Naive thymus-derived CD4-positive, alpha-beta T cell (primary cell): Measurements from ENCODE around the gene BCLAF1. TPM values are rescaled to one million over a fixed set of nuclear protein-coding genes. Genes with fewer than 3 reads are reported as not detected.
A peak's percentile ranks its signal among the peaks of the same experiment; 100 is the strongest.

Source experiments
- ATAC-seq: fragments of 150-1000 bp; cut with Tn5 transposase; 2 replicates; pipeline ENCODE4 v1.10.0; 2021; ENCODE audit warnings: mild to moderate bottlenecking, moderate library complexity
- CTCF ChIA-PET: fragments of 350-600 bp; sonication (Branson Sonifier 250); formaldehyde crosslinking; loops from one replicate; lab custom pipeline; 2021; ENCODE audit warnings: antibody characterized with exemption; lab: Charles Lee
- POLR2A ChIA-PET: fragments of 350-600 bp; sonication (Branson Sonifier 250); formaldehyde crosslinking; loops from one replicate; lab custom pipeline; 2021; ENCODE audit warnings: antibody characterized with exemption, inconsistent platforms; lab: Charles Lee
- DNase-seq, 9 donors: peaks; one replicate each; pipeline versions ENCODE4 v3.0.0 to v3.0.0-alpha.2; 2020 to 2022; ENCODE audit warnings: mixed read lengths in 1 of 9
- H3K27ac ChIP-seq: one replicate; pipeline ENCODE4 v1.7.0; 2013; ENCODE audit warnings: mild to moderate bottlenecking, low read depth, low read length, moderate library complexity
- H3K27me3 ChIP-seq, 2 donors: one replicate each; pipeline ENCODE4 v1.7.0; 2013; ENCODE audit warnings: low read length in 2 of 2, mild to moderate bottlenecking in 2 of 2, moderate library complexity in 2 of 2; ENCODE audit not compliant: control insufficient read depth in 2 of 2, insufficient read depth in 2 of 2
- H3K36me3 ChIP-seq, 3 experiments: 1 replicate in 2 of 3; 2 replicates in 1 of 3; pipeline ENCODE4 v1.7.0; 2013; ENCODE audit warnings: low read length in 3 of 3, mild to moderate bottlenecking in 3 of 3, moderate library complexity in 1 of 3; ENCODE audit not compliant: insufficient read depth in 3 of 3, control insufficient read depth in 2 of 3
- H3K4me1 ChIP-seq, 2 donors: one replicate each; pipeline ENCODE4 v1.7.0; 2013; ENCODE audit warnings: low read length in 2 of 2, mild to moderate bottlenecking in 2 of 2, moderate library complexity in 1 of 2; ENCODE audit not compliant: control insufficient read depth in 2 of 2, insufficient read depth in 2 of 2
- H3K4me3 ChIP-seq: 2 replicates; pipeline ENCODE4 v1.7.0; 2013; ENCODE audit warnings: mild to moderate bottlenecking, low read length
- H3K9me3 ChIP-seq, 3 experiments: 1 replicate in 2 of 3; 2 replicates in 1 of 3; pipeline ENCODE4 v1.7.0; 2013; ENCODE audit warnings: low read length in 3 of 3; ENCODE audit not compliant: control insufficient read depth in 2 of 3
- H3K27ac Mint-ChIP-seq, 9 donors: one replicate each; pipeline ENCODE4 v1.8.0; 2020 to 2022; ENCODE audit warnings: mixed read lengths in 9 of 9, mild to moderate bottlenecking in 8 of 9, moderate library complexity in 5 of 9, inconsistent platforms in 2 of 9
- H3K27me3 Mint-ChIP-seq, 5 donors: one replicate each; pipeline ENCODE4 v1.8.0; 2021 to 2022; ENCODE audit warnings: mixed read lengths in 5 of 5, mild to moderate bottlenecking in 1 of 5
- H3K36me3 Mint-ChIP-seq, 5 donors: one replicate each; pipeline ENCODE4 v1.8.0; 2020 to 2022; ENCODE audit warnings: mixed read lengths in 5 of 5, mild to moderate bottlenecking in 3 of 5, inconsistent platforms in 1 of 5
- H3K4me1 Mint-ChIP-seq, 7 donors: one replicate each; pipeline ENCODE4 v1.8.0; 2020 to 2022; ENCODE audit warnings: mixed read lengths in 7 of 7, mild to moderate bottlenecking in 3 of 7, inconsistent platforms in 1 of 7
- H3K4me3 Mint-ChIP-seq, 10 donors: one replicate each; pipeline ENCODE4 v1.8.0; 2020 to 2022; ENCODE audit warnings: mild to moderate bottlenecking in 10 of 10, mixed read lengths in 10 of 10, moderate library complexity in 6 of 10, inconsistent platforms in 2 of 10
- H3K9me3 Mint-ChIP-seq, 11 donors: one replicate each; pipeline ENCODE4 v1.8.0; 2020 to 2022; ENCODE audit warnings: mixed read lengths in 11 of 11, mild to moderate bottlenecking in 4 of 11, inconsistent platforms in 1 of 11, moderate library complexity in 1 of 11
- intact Hi-C, 2 donors: fragments of 100-400 bp; cut with micrococcal nuclease; formaldehyde crosslinking; loops; one replicate each; pipeline ENCODE4 v1.15.1; 2023
- polyA plus RNA-seq, 2 donors: library from polyadenylated mRNA; unstranded; fragments of 300-500 nt; fragmentation: Illumina TruSeq; gene quantifications; one replicate each; pipeline ENCODE4 v1.2.3, GENCODE V29; 2021
- total RNA-seq, 6 experiments: library from RNA in 5 of 6; stranded (reverse) in 5 of 6; gene quantifications; 1 replicate in 5 of 6; 2 replicates in 1 of 6; pipeline ENCODE4 v1.2.3 and lab custom pipeline; 2021 to 2026

Gene BCLAF1
- total and polyA plus RNA-seq, 7 experiments from 2014 or later, result 127 to 439 (median 245) TPM

GRCh38 chr6:136254851-136255466, 34.7 kb downstream of the BCLAF1 start:
- Histone ChIP-seq H3K4me3 (no peak overlapping the region), H3K36me3 (peaks cover 11 to 25% (median 20%) of the 10 kb centered on the region in 3 experiments), H3K27me3 (no peaks in the 10 kb centered on the region), H3K9me3 (no peaks in the 10 kb centered on the region), H3K27ac (no peak overlapping the region), H3K4me1 (peaks cover 4 to 7% of the 10 kb centered on the region in 2 donors)
- peak overlapping the region in 3 of 9 donors; percentile 4 to 28 (median 26) for H3K27ac Mint-ChIP-seq
- H3K27me3 Mint-ChIP-seq, result no peaks in the 10 kb centered on the region
- H3K9me3 Mint-ChIP-seq, result peaks cover 0 to 4% (median 0%) of the 10 kb centered on the region in 11 donors
- H3K4me3 Mint-ChIP-seq, result no peak overlapping the region
- no peak for DNase-seq
- no peak for ATAC-seq
- ChIA-PET POLR2A (interaction anchor here (1.0 to 12.4 kb wide), 2 partner anchors 34 to 46 kb away, joined by 3 to 154 read pairs; partner anchors contain the start of gene BCLAF1), CTCF (interaction anchor here (0.7 to 1.6 kb wide), 2 partner anchors 63 to 881 kb away, joined by 4 to 6 read pairs; no protein-coding TSS in a partner anchor)
- H3K36me3 Mint-ChIP-seq, result peaks cover 0 to 18% (median 7%) of the 10 kb centered on the region in 5 donors
- intact Hi-C loops, result loop anchor here in 1 of 2 donors (5.0 kb wide), 1 partner anchor 567 kb away; the partner anchor contains the start of gene PEX7
- peaks cover 3 to 37% (median 33%) of the 10 kb centered on the region in 7 donors for H3K4me1 Mint-ChIP-seq

- ATAC-seq, result no peak
- intact Hi-C loops, result loop anchor here in 1 of 2 donors (5.0 kb wide), 1 partner anchor 569 kb away; the partner anchor contains the start of gene PEX7
- no peaks in the 10 kb centered on the region for H3K27me3 ChIP-seq
- Mint-ChIP-seq H3K27ac (peak overlapping the region in 3 of 9 donors; percentile 52 to 79 (median 75)), H3K4me1 (peaks cover 6 to 45% (median 42%) of the 10 kb centered on the region in 7 donors), H3K27me3 (no peaks in the 10 kb centered on the region), H3K4me3 (no peak overlapping the region), H3K9me3 (peaks cover 0 to 6% (median 0%) of the 10 kb centered on the region in 11 donors), H3K36me3 (peaks cover 0 to 12% (median 6%) of the 10 kb centered on the region in 5 donors)
- ChIA-PET CTCF (interaction anchor here (1.6 kb wide), 1 partner anchor 64 kb away, joined by 6 read pairs; no protein-coding TSS in a partner anchor), POLR2A (interaction anchor here (1.0 to 12.4 kb wide), 2 partner anchors 35 to 47 kb away, joined by 3 to 154 read pairs; partner anchors contain the start of gene BCLAF1)
- no peak overlapping the region for H3K27ac ChIP-seq
- no peak overlapping the region for H3K4me3 ChIP-seq
- peaks cover 4 to 16% (median 14%) of the 10 kb centered on the region in 3 experiments for H3K36me3 ChIP-seq
- H3K4me1 ChIP-seq, result peaks cover 7 to 15% of the 10 kb centered on the region in 2 donors
- no peaks in the 10 kb centered on the region for H3K9me3 ChIP-seq
- DNase-seq, result no peak
Measured at GRCh38 chr6:136253734-136254133, 35.9 kb downstream of the BCLAF1 start.

GRCh38 chr6:136252441-136252840, 37.2 kb downstream of the BCLAF1 start:
- Mint-ChIP-seq H3K9me3 (peaks cover 0 to 7% (median 0%) of the 10 kb centered on the region in 11 donors), H3K27ac (peak overlapping the region in 6 of 9 donors; percentile 5 to 79 (median 43)), H3K4me3 (peak overlapping the region in 1 of 10 donors; percentile 16), H3K4me1 (peaks cover 6 to 55% (median 43%) of the 10 kb centered on the region in 7 donors), H3K27me3 (no peaks in the 10 kb centered on the region), H3K36me3 (peaks cover 0 to 18% (median 0%) of the 10 kb centered on the region in 5 donors)
- intact Hi-C loops, result loop anchor here in 1 of 2 donors (5.0 kb wide), 1 partner anchor 570 kb away; the partner anchor contains the start of gene PEX7
- no peak overlapping the region for H3K27ac ChIP-seq
- H3K9me3 ChIP-seq, result no peaks in the 10 kb centered on the region
- no peak overlapping the region for H3K4me3 ChIP-seq
- ChIA-PET POLR2A (interaction anchor here (0.7 to 12.4 kb wide), 2 partner anchors 36 to 58 kb away, joined by 8 to 154 read pairs; partner anchors contain the start of gene BCLAF1), CTCF (interaction anchor here (0.9 to 1.0 kb wide), 2 partner anchors 29 to 35 kb away, joined by 3 read pairs; no protein-coding TSS in a partner anchor)
- H3K27me3 ChIP-seq, result no peaks in the 10 kb centered on the region
- no peak for DNase-seq
- no peak for ATAC-seq
- peaks cover 0 to 8% (median 7%) of the 10 kb centered on the region in 3 experiments for H3K36me3 ChIP-seq
- peaks cover 7 to 15% of the 10 kb centered on the region in 2 donors for H3K4me1 ChIP-seq

- Mint-ChIP-seq H3K27me3 (no peaks in the 10 kb centered on the region), H3K4me1 (peaks cover 6 to 59% (median 43%) of the 10 kb centered on the region in 7 donors), H3K9me3 (peaks cover 0 to 7% (median 0%) of the 10 kb centered on the region in 11 donors), H3K27ac (peak overlapping the region in 6 of 9 donors; percentile 2 to 89 (median 70)), H3K36me3 (peaks cover 0 to 17% (median 0%) of the 10 kb centered on the region in 5 donors), H3K4me3 (peak overlapping the region; percentile 91 to 99 (median 94))
- intact Hi-C loops, result loop anchor here in 1 of 2 donors (2.0 to 5.0 kb wide), 2 partner anchors 13 to 571 kb away; partner anchors contain the start of gene PEX7
- peak overlapping the region; percentile 81 for H3K4me3 ChIP-seq
- no peak for DNase-seq
- H3K27ac ChIP-seq, result no peak overlapping the region
- ChIA-PET POLR2A (interaction anchor here (0.8 to 12.4 kb wide), 5 partner anchors 10 to 1070 kb away, joined by 3 to 154 read pairs (median 4); partner anchors contain the start of genes BCLAF1 and MYB), CTCF (interaction anchor here (1.0 to 2.7 kb wide), 2 partner anchors 30 to 37 kb away, joined by 3 to 19 read pairs; partner anchors contain the start of gene BCLAF1)
- H3K36me3 ChIP-seq, result no peaks in the 10 kb centered on the region
- no peaks in the 10 kb centered on the region for H3K27me3 ChIP-seq
- no peak for ATAC-seq
- H3K4me1 ChIP-seq, result peaks cover 7 to 15% of the 10 kb centered on the region in 2 donors
- no peaks in the 10 kb centered on the region for H3K9me3 ChIP-seq
Measured at GRCh38 chr6:136251394-136251793, 38.3 kb downstream of the BCLAF1 start.

- Histone ChIP-seq H3K27ac (peak overlapping the region; percentile 59), H3K9me3 (no peaks in the 10 kb centered on the region), H3K27me3 (no peaks in the 10 kb centered on the region), H3K4me1 (peaks cover 7 to 15% of the 10 kb centered on the region in 2 donors), H3K36me3 (no peaks in the 10 kb centered on the region), H3K4me3 (peak overlapping the region; percentile 81)
- H3K27me3 Mint-ChIP-seq, result no peaks in the 10 kb centered on the region
- ChIA-PET CTCF (interaction anchor here (0.8 to 2.7 kb wide), 3 partner anchors 24 to 68 kb away, joined by 3 to 19 read pairs (median 7); partner anchors contain the start of gene BCLAF1), POLR2A (interaction anchor here (0.6 to 12.4 kb wide), 9 partner anchors 9 to 1070 kb away, joined by 3 to 154 read pairs (median 3); partner anchors contain the start of genes BCLAF1 and MYB)
- ATAC-seq (peak; percentile 4), DNase-seq (no peak)
- intact Hi-C loops, result loop anchor here (1.0 to 5.0 kb wide), 10 partner anchors 8 to 969 kb away; partner anchors contain the start of genes AHI1 (in 1 of the 2), BCLAF1 (in 1 of the 2), IFNGR1 (in 1 of the 2) and PEX7 (in 1 of the 2)
- H3K27ac Mint-ChIP-seq, result peak overlapping the region; percentile 47 to 89 (median 80)
- peaks cover 0 to 7% (median 0%) of the 10 kb centered on the region in 11 donors for H3K9me3 Mint-ChIP-seq
- H3K36me3 Mint-ChIP-seq, result peaks cover 0 to 17% (median 0%) of the 10 kb centered on the region in 5 donors
- peak overlapping the region; percentile 91 to 99 (median 94) for H3K4me3 Mint-ChIP-seq
- peaks cover 6 to 64% (median 43%) of the 10 kb centered on the region in 7 donors for H3K4me1 Mint-ChIP-seq
Measured at GRCh38 chr6:136250686-136251008, 39.0 kb downstream of the BCLAF1 start.
